Large intestine (tissue), 3 donors: ENCODE data around the gene UBXN4. TPM values are rescaled to one million over a fixed set of nuclear protein-coding genes. Genes with fewer than 3 reads are reported as not detected.

Experiments used
- DNase-seq, 2 donors: peaks; one replicate each; pipeline versions ENCODE4 v3.0.0 to v3.0.0-alpha.2; 2013
- H3K27ac ChIP-seq: one replicate; pipeline ENCODE4 v1.5.1; 2013; ENCODE audit warnings: low read length
- H3K27me3 ChIP-seq: 2 replicates; pipeline ENCODE4 v1.6.1; 2013; ENCODE audit warnings: low read length; ENCODE audit not compliant: control insufficient read depth, insufficient read depth
- H3K36me3 ChIP-seq: 2 replicates; pipeline ENCODE4 v1.6.1; 2013; ENCODE audit warnings: low read length; ENCODE audit not compliant: control insufficient read depth, insufficient read depth
- H3K4me1 ChIP-seq: one replicate; pipeline ENCODE4 v1.6.1; 2013; ENCODE audit warnings: low read length; ENCODE audit not compliant: control insufficient read depth, insufficient read depth
- H3K4me3 ChIP-seq: one replicate; pipeline ENCODE4 v1.5.1; 2013; ENCODE audit warnings: low read length
- H3K9me3 ChIP-seq: one replicate; pipeline ENCODE4 v1.6.1; 2013; ENCODE audit warnings: mild to moderate bottlenecking, low read depth, low read length, moderate library complexity; ENCODE audit not compliant: control insufficient read depth
- WGBS: methylation state at CpG from one replicate; pipeline ENCODE4 v1.1.5; 2013; ENCODE audit warnings: low lambda C conversion rate; ENCODE audit not compliant: insufficient coverage; 5-methylcytosine and 5-hydroxymethylcytosine counted together
- polyA plus RNA-seq: library from polyadenylated mRNA; unstranded; fragments of 120-200 nt; gene quantifications from one replicate; pipeline ENCODE4 v1.2.1, GENCODE V29; 2013

The UBXN4 gene
- polyA plus RNA-seq, 1 donor, result 129 TPM

DNA sequence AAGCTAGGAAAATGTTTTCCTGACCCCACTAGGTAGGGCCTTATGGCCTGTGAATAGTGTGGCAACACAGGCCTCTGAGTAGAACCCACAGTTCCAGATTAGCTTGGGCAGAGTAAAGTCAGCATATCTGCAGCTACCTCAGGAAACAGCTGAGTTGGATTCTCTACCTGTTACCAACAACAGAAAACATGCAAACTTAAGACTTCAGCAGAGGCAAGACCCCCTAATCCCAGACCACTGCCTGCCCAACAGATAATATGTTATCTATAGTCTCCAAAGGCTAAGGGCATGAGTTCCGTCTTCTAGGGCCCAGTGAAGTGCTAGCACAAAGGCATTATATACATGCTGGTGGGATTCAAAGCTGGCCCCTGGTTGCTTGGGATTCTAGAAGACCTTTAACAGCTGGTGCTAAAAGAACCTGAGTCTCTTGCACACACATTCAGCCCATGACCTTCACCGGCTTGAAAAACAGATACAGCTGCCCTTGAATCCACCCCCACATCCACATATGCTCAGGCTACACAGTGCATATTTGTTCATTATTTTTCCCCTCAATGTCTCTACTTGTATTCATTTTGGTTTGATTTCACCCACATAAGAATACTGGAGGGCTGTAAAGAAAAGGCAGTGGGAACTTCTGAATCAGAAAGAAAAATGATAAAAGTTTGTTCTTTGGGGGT lies 13.5 kb upstream of the UBXN4 start:
- no peaks in the 10 kb centered on the region for H3K27me3 ChIP-seq
- no CpG with 5 or more reads among the region's 2 CpGs for WGBS
- H3K4me3 ChIP-seq, result no peak overlapping the region
- no peaks in the 10 kb centered on the region for H3K9me3 ChIP-seq
- no peaks in the 10 kb centered on the region for H3K4me1 ChIP-seq
- no peak for DNase-seq
- H3K36me3 ChIP-seq, result peaks cover 11% of the 10 kb centered on the region
- no peak overlapping the region for H3K27ac ChIP-seq

DNA sequence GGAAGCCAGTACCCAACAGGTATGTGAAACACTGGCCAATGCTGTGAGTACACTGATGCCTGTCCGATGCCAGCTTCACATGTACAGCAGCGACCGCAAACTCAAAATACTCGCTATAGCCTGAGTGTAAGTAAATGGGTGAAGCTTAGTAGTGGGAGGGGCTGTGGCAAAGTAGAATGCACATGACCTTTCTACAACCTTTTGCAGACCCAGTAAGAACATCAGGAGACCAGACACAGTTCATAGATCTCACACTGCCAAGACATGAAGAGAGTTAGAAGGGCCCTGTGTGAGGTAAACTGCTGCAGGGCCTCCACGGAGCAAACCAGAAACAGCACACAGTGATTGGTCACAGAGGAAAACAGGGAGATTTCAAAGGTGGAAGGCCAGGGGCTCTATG lies 9.1 kb upstream of the UBXN4 start:
- Histone ChIP-seq H3K9me3 (no peaks in the 10 kb centered on the region), H3K27ac (no peak overlapping the region), H3K4me1 (no peaks in the 10 kb centered on the region), H3K4me3 (no peak overlapping the region), H3K27me3 (no peaks in the 10 kb centered on the region), H3K36me3 (no peaks in the 10 kb centered on the region)
- no CpG with 5 or more reads among the region's 5 CpGs for WGBS
- DNase-seq, result no peak

DNA sequence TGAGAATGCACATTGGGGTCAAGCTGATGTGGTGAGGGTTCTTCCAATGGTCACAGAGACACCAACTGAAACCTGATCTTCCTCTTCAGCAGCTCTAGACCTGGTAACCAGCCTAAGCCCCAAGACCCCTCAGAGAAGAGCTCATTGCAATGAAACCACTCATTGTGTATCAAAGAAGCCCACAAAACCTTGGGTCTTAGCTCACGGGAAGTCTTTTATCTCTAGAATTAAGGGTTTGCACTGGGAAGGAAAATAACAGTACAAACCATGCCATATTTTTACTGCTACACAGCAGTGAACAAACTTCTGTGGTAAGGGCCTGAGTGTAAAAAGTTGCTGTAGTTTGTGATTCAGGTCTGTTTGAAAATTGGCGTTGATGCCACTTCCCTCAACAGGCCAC lies 8.6 kb upstream of the UBXN4 start:
- no peaks in the 10 kb centered on the region for H3K27me3 ChIP-seq
- DNase-seq, result no peak
- H3K4me3 ChIP-seq, result no peak overlapping the region
- no peaks in the 10 kb centered on the region for H3K9me3 ChIP-seq
- H3K27ac ChIP-seq, result no peak overlapping the region
- no CpG with 5 or more reads among the region's 2 CpGs for WGBS
- H3K4me1 ChIP-seq, result no peaks in the 10 kb centered on the region
- no peaks in the 10 kb centered on the region for H3K36me3 ChIP-seq

DNA sequence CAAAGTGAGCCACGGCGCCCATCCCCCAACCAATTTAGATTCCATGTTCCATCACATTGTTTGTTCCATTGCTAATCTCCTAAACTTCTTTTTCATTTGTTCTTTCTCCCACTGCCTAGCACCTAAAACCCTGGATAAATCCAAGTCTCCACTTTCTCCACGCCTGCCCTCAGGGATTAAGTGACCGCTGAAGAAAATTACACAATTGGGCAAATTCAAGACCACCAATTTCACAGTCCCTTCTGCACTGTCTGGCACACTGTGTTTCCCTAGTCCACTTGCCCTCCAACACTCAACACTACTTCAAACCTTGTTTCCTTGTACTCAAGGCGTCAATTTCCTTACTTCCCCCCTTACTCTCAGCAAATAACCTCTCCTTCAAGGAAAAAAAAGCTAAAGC lies 5.1 kb upstream of the UBXN4 start:
- Histone ChIP-seq H3K27me3 (no peaks in the 10 kb centered on the region), H3K4me1 (no peaks in the 10 kb centered on the region), H3K9me3 (no peaks in the 10 kb centered on the region), H3K36me3 (no peaks in the 10 kb centered on the region), H3K27ac (no peak overlapping the region), H3K4me3 (no peak overlapping the region)
- 93% methylated on average over 2 of the region's 5 CpGs for WGBS
- no peak for DNase-seq

DNA sequence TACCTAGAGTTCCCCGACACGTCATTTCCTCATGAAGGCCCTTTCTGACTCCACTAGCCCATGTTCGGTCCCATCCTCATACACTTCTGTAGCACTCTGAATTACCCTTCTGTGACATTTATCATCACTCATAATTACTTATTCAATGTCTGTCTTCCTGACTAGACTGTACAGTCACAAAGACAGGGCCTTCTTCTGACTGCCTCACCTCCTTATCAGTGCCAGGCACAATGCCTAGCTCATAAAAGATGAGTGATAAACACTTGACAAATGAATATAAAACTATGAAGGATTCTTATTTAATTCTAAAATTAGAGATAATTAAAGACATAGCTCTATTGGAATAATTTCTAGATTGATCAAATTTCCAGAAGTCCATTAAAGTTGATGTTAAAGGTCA lies 1.4 kb upstream of the UBXN4 start:
- 94% methylated on average over 3 of the region's 3 CpGs for WGBS
- Histone ChIP-seq H3K4me3 (no peak overlapping the region), H3K4me1 (no peaks in the 10 kb centered on the region), H3K27ac (no peak overlapping the region), H3K27me3 (no peaks in the 10 kb centered on the region), H3K9me3 (no peaks in the 10 kb centered on the region), H3K36me3 (peaks cover 5% of the 10 kb centered on the region)
- no peak for DNase-seq

DNA sequence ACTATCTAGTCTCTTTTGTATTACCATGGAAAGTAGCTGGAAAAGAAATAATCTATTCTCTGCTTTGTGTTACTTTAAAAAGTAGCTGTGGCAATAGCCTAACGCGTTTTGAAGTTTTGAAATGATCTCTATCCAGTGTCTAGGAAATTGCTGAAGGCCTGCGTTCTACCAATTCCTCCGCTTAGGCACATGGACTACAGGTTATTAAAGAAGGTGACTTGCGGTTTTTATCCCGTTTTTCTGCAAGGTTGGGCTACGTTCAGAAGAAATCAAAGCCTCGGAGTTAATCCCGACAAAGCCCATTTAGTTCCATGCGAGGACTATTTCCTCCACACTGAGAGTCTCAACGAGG lies 636 bp upstream of the UBXN4 start:
- no peaks in the 10 kb centered on the region for H3K4me1 ChIP-seq
- WGBS, result 92% methylated on average over 2 of the region's 11 CpGs
- no peaks in the 10 kb centered on the region for H3K27me3 ChIP-seq
- no peak overlapping the region for H3K27ac ChIP-seq
- H3K4me3 ChIP-seq, result no peak overlapping the region
- no peak for DNase-seq
- no peaks in the 10 kb centered on the region for H3K9me3 ChIP-seq
- H3K36me3 ChIP-seq, result peaks cover 9% of the 10 kb centered on the region

DNA sequence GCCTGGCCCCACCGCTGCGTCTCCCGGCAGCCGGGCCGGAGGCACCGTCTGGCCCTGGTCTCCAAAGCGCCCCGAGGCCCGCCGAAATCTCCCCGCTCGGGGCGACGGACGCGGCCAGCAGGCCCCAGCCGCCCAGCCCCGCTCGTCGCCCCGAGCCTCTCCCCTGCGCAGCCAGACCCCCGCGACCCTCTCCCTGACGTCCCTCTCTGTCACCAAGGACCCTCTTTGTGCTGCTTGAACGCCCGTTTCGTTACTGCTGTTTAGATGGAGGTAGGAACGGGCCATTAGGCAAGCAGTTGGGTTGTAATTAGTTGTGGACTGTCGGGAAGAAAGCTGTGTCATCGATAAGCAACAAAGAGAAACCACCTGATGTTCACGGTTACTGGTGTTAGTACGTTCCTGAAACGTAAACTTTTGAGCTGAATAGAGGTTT lies 686 bp downstream of the UBXN4 start:
- H3K9me3 ChIP-seq, result no peaks in the 10 kb centered on the region
- DNase-seq, result peak; percentile 46 to 84
- no peaks in the 10 kb centered on the region for H3K4me1 ChIP-seq
- 0% methylated on average over 1 of the region's 34 CpGs for WGBS
- no peaks in the 10 kb centered on the region for H3K27me3 ChIP-seq
- peak overlapping the region; percentile 99 for H3K4me3 ChIP-seq
- H3K36me3 ChIP-seq, result peaks cover 11% of the 10 kb centered on the region
- H3K27ac ChIP-seq, result peak overlapping the region; percentile 100

DNA sequence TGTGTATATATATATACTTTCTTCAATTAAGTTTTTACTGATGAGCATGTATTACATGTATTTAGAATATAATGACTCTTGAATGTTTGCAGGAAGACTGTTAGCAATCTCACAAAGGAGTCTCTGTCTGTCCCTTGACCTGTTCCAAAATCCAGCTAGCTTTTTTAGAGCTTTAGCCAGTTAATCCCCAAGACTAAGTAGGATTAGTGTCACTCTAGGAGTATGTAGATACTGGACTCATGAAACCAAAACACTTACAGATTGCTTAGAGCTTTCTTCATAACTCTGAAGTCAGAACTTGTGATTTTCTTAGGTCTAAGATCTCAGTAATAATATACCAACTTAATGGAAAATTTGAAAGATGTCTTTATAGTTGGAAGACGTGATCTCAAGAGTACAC lies 2.2 kb downstream of the UBXN4 start:
- H3K9me3 ChIP-seq, result no peaks in the 10 kb centered on the region
- peak overlapping the region; percentile 99 for H3K4me3 ChIP-seq
- H3K36me3 ChIP-seq, result peaks cover 24% of the 10 kb centered on the region
- 100% methylated on average over 1 of the region's 1 CpG for WGBS
- H3K27me3 ChIP-seq, result no peaks in the 10 kb centered on the region
- H3K4me1 ChIP-seq, result no peaks in the 10 kb centered on the region
- H3K27ac ChIP-seq, result no peak overlapping the region
- peak in 1 of 2 donors; percentile 10 for DNase-seq

DNA sequence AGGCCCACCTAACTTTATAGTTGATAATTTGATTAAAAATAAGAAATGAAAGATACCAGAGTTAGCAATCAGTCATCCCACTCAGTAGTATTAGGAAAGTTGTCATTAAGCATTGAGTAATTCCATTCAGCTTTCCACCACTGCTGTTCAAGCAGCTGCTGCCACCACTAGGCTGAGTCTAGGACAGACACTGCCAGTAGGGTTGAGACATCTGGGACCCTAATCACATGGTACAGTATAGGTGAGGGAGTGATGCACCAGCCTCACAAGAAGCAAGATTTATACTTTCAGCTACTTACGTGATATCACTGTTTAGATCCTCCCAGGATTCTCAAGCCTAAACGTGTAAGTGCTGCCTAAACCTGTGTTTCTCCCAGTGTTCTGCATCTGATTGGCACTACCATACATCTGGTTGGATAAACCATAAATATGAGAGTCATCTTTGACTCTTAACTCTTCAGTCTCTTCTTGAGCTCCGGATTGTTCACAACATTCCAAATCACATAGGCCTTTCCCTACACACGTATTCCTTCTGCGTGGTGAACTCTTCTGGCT lies 3.2 kb downstream of the UBXN4 start:
- Histone ChIP-seq H3K4me3 (no peak overlapping the region), H3K4me1 (no peaks in the 10 kb centered on the region), H3K9me3 (no peaks in the 10 kb centered on the region), H3K27ac (no peak overlapping the region), H3K36me3 (peaks cover 32% of the 10 kb centered on the region), H3K27me3 (no peaks in the 10 kb centered on the region)
- peak; percentile 18 to 54 for DNase-seq
- 100% methylated on average over 2 of the region's 5 CpGs for WGBS

DNA sequence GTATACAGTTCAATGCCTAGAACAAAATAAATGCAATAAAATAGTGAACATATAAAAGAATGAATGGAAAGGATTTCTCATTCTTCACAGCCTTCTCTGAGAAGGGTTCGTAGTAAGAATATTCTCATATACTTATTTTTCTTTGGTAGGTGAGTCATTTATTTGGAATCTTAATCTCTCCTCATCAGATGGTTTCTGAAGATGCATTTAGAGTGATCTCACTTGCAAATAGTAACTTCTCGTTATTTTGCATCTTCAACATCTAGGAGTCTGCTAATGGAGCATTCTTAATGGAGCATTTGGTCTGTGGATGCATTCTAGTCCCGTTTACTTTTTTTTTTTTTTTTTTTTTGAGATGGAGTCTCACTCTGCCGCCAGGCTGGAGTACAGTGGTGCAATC lies 3.9 kb downstream of the UBXN4 start:
- Histone ChIP-seq H3K9me3 (no peaks in the 10 kb centered on the region), H3K4me1 (no peaks in the 10 kb centered on the region), H3K27ac (no peak overlapping the region), H3K36me3 (peaks cover 36% of the 10 kb centered on the region), H3K27me3 (no peaks in the 10 kb centered on the region), H3K4me3 (no peak overlapping the region)
- no peak for DNase-seq
- no CpG with 5 or more reads among the region's 4 CpGs for WGBS

DNA sequence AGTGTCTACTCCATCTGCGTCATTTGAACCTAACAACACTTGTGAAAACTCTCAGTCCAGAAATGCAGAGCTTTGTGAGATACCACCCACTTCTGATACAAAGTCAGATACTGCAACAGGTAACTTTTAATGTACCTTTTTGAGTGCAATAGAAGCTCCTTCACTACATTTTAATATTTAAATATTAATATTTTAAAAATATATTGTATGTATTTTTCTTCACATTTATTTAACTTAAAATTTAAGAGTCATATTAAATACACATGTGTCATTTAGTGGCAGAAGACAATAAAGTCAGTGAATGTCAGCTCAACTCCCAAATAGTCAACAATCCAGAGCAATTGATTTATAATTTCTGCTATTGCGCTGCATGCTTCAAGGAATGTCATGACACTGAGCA lies 13.9 kb downstream of the UBXN4 start:
- Histone ChIP-seq H3K4me3 (no peak overlapping the region), H3K9me3 (no peaks in the 10 kb centered on the region), H3K36me3 (peaks cover 60% of the 10 kb centered on the region), H3K4me1 (no peaks in the 10 kb centered on the region), H3K27me3 (no peaks in the 10 kb centered on the region), H3K27ac (no peak overlapping the region)
- no peak for DNase-seq
- WGBS, result no CpG with 5 or more reads among the region's 2 CpGs
